HG03521 (cell line): ENCODE measurements around the gene GP9.
"Not testable (repeated sequence)": the region's sequence is repeated elsewhere in the genome, so short reads cannot be mapped to it uniquely, and the experiment has no call there.

Experiments used
- ATAC-seq: cut with Tn5 transposase; IDR thresholded peaks from one replicate; pipeline ENCODE4 v1.9.1; 2021; ENCODE audit warnings: mild to moderate bottlenecking, moderate library complexity; ENCODE audit not compliant: unreplicated experiment

Gene GP9

DNA sequence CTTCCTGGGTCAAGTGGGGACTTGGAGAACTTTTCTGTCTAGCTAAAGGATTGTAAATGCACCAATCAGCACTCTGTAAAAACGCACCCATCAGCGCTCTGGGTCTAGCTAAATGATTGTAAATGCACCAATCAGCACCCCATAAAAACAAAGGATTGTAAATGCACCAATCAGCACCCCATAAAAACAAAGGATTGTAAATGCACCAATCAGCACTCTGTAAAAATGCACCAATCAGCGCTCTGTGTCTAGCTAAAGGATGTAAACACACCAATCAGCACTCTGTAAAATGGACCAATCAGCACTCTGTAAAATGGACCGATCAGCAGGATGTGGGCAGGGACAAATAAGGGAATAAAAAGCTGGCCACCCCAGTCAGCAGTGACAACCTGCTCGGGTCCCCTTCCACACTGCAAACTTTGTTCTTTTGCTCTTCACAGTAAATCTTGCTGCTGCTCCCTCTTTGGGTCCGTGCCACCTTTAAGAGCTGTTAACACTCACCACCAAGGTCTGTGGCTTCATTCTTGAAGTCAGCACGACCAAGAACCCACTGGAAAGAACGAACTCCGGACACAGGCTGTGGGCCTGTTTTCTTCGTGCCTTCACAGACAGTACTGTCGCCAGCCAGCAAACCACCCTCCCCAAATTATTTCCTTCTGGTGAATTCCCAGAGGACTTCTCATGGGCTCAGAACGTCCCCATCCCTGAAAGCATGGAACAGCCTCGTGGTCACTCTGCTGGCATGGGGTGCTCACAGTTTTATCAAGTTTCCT, 8.9 kb downstream of the GP9 start:
- ATAC-seq, result not testable (repeated sequence)

DNA sequence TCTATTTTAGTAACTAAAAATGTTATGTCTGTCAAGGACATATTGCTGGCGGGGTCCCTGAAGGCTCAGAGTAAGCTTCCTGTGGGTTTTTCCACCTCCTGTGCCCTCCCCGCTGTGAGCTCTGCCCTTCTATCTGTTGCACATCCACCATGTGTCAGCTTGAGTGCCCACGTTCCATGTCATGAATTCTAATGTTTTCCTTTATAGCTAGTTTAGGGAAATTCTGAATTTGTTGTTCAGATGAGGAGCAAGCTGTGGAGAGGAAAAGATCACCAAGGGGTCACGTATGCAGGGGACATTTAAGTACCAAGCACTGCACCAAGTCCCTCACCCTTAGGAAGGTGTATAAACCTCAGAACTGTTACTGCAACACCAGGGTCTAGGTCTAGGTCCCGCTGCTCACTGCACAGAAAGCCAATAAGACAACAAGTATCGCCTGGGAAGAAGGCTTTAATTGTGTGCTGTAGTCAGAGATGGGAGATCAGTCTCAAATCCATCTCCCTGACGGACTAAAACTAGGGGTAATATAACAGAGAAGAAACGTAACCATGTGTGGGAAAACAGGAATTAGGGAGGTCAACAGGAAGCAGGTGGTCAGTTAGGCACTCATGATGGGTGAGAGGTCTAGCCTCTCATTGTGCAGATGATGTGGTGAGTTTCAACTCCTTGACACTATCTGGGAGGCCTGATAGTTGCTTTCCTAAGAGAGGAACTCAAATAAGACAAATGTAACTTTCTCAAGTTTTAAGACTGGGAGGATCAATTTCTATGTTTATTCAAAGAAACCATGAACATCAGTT, 9.7 kb downstream of the GP9 start:
- ATAC-seq, result no peak

DNA sequence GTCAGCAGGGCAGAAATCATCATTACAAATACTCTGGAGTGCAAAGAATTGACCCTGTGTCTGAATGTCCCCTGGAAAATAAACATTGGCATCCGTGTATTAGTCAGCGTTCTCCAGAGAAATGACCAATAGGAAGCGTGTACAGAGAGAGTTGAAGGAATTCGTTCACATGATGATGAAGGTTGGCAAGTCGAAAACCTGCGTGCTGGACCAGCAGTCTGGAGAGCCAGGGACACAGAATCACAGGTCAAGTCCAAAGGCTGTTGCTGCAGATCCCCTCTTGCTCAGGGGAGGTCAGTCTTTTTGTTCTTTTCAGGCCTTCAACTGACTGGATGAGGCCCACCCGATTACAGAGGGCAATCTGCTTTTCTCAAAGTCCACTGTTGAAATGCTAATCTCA, 16.6 kb downstream of the GP9 start:
- ATAC-seq, result no peak

DNA sequence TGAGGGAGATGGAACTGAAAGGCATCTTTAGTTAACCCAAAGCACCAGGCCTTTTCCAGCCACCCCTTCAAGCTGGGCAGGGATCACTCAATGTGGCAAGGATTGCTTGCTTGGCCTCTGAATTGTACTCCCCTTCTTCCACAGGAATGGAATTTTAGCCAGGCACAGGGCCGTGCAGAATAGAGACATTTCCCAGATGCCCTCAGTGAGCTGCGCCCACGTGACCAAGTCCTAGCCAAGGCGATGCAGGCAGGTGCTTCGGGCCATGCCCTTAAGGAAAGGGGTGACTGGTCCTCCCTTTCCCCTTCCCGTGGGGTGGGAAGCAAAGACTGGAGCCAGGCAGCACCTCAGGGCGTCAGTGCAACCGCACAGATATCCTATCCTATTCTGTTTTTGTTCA, 17.9 kb downstream of the GP9 start:
- no peak for ATAC-seq

DNA sequence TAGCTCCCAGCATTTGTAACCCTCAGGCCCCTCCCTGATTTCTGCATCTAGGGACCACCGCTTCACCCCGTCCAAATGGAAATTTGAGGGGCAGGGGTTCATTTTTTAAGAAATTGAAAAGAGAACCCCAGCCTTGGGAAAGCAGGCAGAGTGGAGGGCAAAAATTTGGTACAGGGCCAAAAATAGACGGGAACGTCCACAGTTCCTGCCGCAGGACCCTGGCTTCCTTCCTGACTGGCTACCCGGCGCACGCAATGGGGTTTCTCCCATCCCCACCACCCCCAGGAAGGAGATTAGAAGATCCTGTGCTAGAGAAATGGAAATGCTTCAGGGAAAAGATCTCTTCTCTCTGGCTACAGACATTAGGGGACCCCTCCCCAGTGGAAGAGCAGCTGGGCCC, 20.9 kb downstream of the GP9 start:
- no peak for ATAC-seq

DNA sequence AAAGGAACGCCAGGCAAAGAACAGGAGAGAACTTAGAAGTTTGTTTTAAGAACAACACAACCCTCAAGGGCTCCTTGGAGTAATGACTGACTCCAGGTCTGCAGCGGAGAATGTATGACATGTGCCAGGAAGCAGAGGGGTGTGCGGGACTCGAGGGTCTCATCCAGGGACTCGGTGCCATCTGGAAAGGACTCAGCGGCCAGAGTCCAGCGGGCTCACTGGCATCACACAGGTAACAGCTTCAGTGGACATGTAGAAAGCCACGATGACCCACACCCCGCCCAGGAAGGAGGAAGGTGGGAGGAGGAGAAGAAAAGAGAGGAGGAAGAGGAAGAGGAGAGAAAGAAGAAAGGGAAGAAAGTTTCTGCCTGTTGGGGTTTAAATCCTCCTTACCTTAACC, 21.4 kb downstream of the GP9 start:
- no peak for ATAC-seq

DNA sequence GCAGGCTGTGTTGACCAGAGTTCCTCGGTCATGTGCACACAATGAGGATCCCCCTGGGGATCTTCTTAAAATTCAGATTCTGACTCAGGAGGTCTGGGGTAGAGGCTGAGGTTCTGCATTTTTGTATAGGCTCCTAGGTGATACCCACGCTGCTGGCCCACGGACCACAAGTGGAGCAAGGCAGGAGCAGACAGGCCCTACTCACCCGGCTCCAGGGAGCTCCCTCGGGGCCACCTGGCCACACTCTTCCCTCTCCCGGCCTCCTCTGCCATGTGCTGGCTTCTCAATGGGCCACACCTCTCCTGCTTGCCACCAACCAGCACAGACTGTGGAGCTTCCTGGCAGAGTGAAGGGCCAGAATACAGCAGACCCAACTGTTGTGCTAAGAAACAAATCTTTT, 23.9 kb downstream of the GP9 start:
- no peak for ATAC-seq

DNA sequence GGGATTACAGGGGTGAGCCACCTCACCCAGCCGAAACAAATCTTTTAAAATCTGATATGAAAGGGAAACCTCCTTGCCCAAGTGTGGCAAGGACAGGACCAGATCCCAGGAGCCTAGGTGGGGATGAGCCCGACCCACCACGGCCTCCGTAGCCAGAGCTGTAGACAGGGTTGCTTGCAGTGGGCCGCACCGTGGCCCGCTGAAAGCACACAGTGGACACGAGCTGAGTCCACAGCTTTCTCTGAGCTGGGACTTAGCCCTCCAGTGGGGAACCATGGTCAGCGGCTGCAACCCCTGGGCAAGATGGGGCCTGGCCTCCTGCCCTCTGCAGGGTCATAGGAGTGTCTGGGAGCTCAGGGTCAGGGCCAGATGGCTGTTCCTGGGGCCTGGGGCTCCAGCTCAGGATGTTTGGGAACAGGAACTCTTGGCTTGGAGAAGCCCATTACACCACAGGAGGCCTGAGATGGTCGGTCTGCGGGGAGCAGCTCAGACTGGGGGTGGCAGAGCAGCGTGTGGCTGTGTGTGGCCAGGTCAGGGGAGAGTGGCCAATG, 24.7 kb downstream of the GP9 start:
- no peak for ATAC-seq

DNA sequence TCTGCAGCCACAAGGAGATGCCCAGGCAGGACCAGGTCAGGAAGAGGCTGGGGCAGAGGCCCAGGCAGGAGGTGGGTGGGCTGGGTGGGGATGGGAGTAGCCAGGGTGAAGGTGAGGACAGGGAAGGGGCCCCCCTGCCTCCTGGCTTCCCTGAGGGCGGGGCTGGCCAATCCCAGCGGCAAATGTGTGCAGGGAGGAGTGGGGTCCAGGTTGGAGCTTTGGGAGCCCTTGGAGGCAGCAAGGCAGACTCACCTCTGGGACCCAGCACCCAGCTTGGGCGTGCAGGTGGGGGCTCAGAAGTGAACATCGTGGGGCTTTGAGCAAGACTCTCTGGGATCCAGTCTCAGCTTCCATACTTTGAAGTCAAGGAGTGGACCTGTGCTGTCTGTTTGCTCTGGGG, 25.2 kb downstream of the GP9 start:
- ATAC-seq, result no peak

DNA sequence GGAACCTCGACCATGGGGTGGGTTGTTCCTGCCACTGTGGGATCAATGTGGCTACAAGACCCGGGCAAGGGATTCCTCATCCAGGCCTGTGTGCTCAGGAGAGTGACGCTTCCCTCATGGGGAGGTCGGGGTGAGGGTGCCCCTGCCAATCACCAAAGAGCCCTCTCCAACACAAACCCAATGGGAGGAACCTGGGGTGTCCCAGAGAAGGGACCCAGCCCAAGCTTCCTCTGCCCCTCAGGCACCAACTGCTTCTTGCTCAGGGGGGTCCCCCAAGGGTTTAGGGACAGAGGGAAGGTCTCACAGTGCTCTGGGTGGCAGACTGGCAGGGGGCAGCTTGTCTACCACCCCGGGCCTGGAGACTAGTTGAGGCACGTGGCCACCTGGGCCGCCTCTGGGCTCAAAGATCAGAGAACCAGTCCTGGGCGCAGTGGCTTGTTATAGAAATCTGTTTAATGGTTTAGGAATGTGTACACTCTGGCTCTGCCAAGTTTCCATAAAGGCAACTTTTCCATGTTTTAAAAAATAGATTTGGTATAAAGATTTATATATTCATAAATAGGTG, 26.6 kb downstream of the GP9 start:
- no peak for ATAC-seq

DNA sequence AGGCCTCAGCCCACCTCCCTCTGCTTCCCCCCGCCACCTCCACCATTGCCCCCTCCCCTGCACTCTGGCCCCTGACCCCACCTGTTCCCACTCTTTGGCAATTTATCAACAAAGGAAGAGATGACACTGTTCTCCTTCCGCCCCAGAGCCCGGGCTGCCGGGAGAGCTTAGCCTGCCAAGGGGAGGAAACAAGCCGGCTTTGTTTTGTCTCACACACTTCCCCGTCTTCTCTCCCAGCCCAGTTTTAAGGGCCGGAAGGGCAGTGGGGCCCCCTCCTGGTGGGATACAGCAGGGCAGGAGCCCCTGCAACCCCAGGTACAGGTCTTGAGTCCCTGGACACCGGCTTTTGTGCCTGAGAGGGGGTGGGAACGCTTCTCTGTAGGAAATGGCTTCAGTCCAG, 27.3 kb downstream of the GP9 start:
- not testable (repeated sequence) for ATAC-seq

DNA sequence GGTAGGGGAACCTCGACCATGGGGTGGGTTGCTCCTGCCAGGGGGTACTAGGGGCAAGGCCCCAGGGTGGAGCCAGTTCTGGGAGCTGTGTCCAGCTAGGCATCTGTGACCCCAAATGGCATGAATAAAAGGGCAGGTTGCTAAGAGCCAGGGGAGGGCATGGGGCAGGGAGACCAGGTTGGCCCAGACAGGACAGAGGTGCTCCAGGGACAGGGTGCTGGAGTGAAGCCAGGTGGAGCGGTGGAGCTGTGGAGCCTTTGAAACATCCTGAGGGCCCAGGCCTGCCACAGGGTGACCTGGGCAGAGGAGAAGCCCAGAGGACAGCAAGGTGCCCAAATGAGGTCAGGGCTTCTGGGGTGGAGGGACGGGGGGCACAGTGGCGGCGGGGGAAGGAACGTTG, 27.7 kb downstream of the GP9 start:
- not testable (repeated sequence) for ATAC-seq

DNA sequence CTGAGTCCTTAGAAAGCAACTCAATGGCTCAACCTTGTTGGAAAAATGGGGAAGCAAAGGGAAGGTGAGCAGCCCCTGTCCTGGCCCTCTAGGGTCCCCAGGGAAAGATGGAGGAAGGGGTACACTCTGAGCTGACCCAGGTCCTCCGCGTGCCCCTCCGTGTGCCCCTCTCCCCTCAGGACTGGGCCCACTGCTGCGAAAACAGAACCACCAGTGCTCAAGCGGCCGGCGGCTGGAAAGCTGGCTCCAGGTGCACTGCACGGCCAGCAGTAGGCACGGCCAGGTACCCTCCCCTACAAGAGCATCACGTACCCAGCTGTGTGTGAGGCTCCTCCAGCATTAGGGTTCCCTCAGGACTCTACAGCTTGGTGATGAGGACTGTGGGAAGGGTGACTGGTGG, 34.7 kb downstream of the GP9 start:
- ATAC-seq, result no peak

DNA sequence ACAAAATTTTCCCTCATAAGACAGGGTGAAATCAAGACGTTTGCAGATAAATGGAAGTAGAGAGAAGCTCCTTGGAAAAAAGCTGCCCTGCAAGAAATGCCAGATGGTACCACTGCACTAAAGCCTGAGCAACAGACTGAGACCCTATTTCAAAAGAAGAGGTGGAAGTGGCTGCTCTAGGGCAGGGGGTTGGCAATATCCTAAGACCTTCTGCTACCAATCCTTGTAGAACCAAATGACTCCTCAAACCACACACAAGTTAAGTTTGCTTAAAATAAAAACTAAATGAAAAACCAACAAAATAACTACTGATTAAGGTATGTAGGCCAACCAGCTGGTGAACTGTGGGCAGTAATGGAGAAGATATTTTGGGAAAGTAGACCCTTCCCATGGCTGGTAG, 39.7 kb downstream of the GP9 start:
- no peak for ATAC-seq

DNA sequence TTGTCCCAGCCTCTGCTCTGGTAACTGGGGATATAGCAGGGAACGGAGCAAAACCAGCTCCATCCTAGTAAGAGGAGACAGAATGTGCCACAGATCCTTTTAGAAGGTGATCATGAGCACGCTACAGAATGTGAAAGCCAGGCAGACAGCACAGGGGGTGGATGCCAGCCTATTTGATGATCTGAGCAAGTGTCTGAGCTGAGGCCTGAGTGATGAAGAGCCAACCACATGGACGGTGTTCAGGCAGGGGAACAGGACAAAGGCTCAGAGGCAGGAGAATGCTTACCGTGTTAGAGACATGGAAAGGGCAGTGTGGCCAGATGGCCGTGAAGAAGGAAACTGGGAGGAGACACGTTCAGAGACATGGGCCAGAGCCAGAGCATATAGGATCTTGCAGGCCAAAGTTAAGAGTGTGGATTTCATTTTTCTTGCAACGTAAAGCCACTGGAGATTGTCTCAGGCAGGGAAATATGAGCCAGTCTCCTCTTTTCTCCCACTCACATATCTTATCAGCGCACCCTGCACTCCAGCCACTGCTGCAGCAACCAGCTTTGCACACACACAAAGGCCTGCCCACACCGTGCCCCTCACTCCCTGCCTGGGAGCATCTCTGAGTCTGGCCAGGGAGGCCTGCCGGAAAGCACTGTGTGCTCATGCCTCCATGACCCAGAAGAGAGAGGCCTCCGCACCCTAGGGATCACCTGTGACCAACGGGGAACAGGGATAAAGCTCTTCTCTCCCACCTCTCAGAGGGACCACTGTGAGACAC, 41.0 kb downstream of the GP9 start:
- no peak for ATAC-seq

DNA sequence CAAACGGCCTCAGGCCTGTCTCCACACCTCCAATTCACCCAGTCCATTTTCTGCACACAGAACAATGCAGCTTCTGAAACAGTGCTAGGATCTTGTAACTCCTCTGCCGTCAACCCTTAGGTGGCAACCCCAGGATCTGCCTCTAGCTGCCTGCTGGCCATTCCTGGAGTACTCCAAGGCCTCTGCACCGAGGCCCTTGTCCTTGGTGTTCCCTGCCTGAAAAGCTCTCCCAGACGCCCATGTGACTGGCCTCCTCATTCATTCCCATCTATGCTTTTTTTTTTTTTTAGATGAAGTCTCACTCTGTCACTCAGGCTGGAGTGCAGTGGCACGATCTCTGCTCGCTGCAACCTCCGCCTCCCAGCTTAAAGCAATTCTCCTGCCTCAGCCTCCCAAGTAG, 42.7 kb downstream of the GP9 start:
- no peak for ATAC-seq

DNA sequence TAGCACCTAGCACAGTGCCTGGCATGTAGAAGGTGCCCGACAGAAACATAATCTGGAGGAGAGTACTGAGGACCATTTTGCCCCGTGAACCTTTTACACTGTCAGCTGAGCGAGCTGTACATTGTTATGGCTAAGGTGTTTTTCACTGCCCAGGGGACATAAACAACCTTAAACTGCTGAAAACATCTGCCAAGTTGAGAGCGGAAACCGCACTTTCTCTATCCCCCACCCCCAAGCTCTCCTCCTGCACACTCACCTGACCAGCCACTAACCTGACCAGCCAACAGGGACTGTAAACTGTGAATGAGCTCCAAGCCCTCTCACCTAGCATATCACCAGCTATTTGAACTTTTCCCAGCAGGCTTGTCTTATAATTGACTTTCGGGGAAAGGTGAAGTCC, 43.5 kb downstream of the GP9 start:
- no peak for ATAC-seq

DNA sequence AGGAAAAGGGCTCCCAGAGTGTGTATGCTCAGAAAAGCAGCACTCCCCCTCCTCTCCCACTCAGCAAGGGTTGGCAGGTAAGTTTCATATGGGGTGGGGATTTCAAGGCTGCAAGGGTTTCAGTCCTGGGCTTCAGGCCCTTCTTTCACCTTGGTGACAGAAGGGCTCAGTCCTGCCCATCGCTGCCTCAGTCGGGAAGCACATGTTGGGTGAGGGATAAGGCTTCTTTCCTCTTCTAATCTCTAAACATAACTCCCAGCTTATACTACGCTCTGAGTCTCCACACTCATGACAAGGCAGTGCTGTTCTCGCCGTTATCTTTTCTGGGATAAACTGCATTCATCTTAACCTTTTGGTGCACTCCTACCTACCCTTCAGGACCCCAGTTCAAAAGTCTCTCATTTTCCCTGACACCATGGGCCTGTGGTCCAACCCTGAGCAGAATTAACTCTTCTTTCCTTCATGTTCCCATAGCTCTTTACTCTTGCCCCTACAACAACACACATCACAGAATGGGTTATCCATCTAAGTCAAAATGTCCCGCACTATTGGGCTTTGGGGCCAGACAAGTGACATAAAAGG, 44.0 kb downstream of the GP9 start:
- ATAC-seq, result no peak

DNA sequence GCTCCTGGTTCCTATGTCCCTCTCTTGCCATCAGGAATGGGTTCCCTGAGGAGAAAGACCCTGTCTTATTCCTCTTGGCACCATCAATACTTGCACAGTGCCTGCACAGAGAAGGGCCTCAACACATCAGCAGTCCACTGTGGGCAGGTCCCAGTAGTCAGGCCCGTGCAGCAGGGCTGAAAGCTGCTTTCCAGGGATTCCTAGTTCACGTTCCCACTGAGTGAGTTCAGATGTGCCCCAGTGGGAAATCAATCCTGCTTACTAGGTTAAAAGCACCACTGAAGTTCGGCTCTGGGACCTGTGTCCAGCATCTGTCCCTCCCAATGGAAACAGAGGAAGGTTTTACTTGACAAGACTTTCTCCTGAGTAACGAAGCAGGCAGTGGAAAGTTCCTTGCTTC, 45.3 kb downstream of the GP9 start:
- no peak for ATAC-seq

DNA sequence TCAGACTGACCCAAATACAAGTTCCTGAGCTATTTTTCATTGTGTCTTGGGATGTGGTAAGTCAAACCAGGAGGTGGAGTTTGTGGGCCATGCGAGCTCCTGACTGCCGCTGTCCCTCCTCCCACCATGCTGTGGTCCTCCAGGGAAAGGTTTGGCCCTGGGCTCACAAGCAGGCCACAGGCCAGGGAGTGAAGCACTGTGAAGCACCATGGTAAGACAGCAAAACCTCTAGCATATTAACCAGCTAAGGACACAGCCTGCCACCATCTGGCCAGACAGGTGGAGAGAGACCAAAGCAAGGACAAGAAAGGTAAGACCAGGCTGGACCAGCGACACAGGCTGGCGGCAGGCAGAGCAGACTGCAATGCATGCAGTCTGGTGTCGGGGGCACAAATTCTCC, 45.7 kb downstream of the GP9 start:
- no peak for ATAC-seq
